ENCODE results near the gene IFIT1B.
A peak's percentile ranks its signal among the peaks of the same experiment; 100 is the strongest.

Gene IFIT1B

GRCh38 chr10:89343089-89343767, 34.6 kb upstream of the IFIT1B start:
- no peak overlapping the region for H3K27ac ChIP-seq (ENCODE audit: insufficient read depth in 1 of 2, low read depth in 1 of 2, low read length in 2 of 2, poor library complexity in 1 of 2, severe bottlenecking in 2 of 2)
- 100% methylated on average over 4 of the region's 5 CpGs for WGBS (ENCODE audit: insufficient coverage)
- H3K4me3 ChIP-seq (ENCODE audit: control insufficient read depth in 1 of 7, extremely low read depth in 1 of 7, insufficient read depth in 4 of 7, low read depth in 2 of 7, low read length in 6 of 7): no peak overlapping the region
- H3K9me3 ChIP-seq (ENCODE audit: control extremely low read depth in 1 of 5, control insufficient read depth in 4 of 5, insufficient read depth in 2 of 5, low read depth in 1 of 5, low read length in 4 of 5): no peaks in the 10 kb centered on the region
- ChIA-PET CTCF (interaction anchor here (0.8 to 1.4 kb wide), 3 partner anchors 11 to 41 kb away, joined by 3 to 5 read pairs (median 4); partner anchors contain the start of gene IFIT2), POLR2A (no interaction called here)
- H3K27me3 ChIP-seq (replicated peaks in 2 of 5; ENCODE audit: control insufficient read depth in 4 of 5, insufficient read depth in 5 of 5, low read length in 4 of 5): no peaks in the 10 kb centered on the region
- H3K4me1 ChIP-seq (ENCODE audit: control extremely low read depth in 1 of 4, control insufficient read depth in 4 of 4, insufficient read depth in 4 of 4, low read length in 3 of 4): peaks cover under 1 to 13% (median 5%) of the 10 kb centered on the region in 4 experiments
- no peak for DNase-seq
- peaks cover 9 to 18% (median 13%) of the 10 kb centered on the region in 4 experiments for H3K36me3 ChIP-seq (ENCODE audit: control insufficient read depth in 4 of 4, insufficient read depth in 4 of 4, low read length in 3 of 4)

- WGBS (ENCODE audit: insufficient coverage): no CpG with 5 or more reads among the region's 2 CpGs
- CTCF ChIA-PET: interaction anchor here (0.8 to 1.4 kb wide), 2 partner anchors 12 to 25 kb away, joined by 3 to 5 read pairs; no protein-coding TSS in a partner anchor
These were observed 33.7 kb upstream of the IFIT1B start for GRCh38 chr10:89344156-89344555.

GRCh38 chr10:89345367-89346000, 32.4 kb upstream of the IFIT1B start:
- WGBS (ENCODE audit: insufficient coverage): 100% methylated on average over 1 of the region's 4 CpGs
- ChIA-PET POLR2A (no interaction called here), CTCF (no interaction called here)
- DNase-seq: no peak
- Histone ChIP-seq H3K27ac (ENCODE audit: insufficient read depth in 1 of 2, low read depth in 1 of 2, low read length in 2 of 2, poor library complexity in 1 of 2, severe bottlenecking in 2 of 2) (no peak overlapping the region), H3K4me1 (ENCODE audit: control extremely low read depth in 1 of 4, control insufficient read depth in 4 of 4, insufficient read depth in 4 of 4, low read length in 3 of 4) (peaks cover 4 to 20% (median 8%) of the 10 kb centered on the region in 4 experiments), H3K9me3 (ENCODE audit: control extremely low read depth in 1 of 5, control insufficient read depth in 4 of 5, insufficient read depth in 2 of 5, low read depth in 1 of 5, low read length in 4 of 5) (no peaks in the 10 kb centered on the region), H3K4me3 (ENCODE audit: control insufficient read depth in 1 of 7, extremely low read depth in 1 of 7, insufficient read depth in 4 of 7, low read depth in 2 of 7, low read length in 6 of 7) (no peak overlapping the region), H3K36me3 (ENCODE audit: control insufficient read depth in 4 of 4, insufficient read depth in 4 of 4, low read length in 3 of 4) (peaks cover 0 to 2% (median 0%) of the 10 kb centered on the region in 4 experiments), H3K27me3 (replicated peaks in 2 of 5; ENCODE audit: control insufficient read depth in 4 of 5, insufficient read depth in 5 of 5, low read length in 4 of 5) (no peaks in the 10 kb centered on the region)

More at GRCh38 chr10:89344156-89344555, 33.7 kb upstream of the IFIT1B start:
- DNase-seq: no peak
- POLR2A ChIA-PET: no interaction called here
- Histone ChIP-seq H3K4me1 (ENCODE audit: control extremely low read depth in 1 of 4, control insufficient read depth in 4 of 4, insufficient read depth in 4 of 4, low read length in 3 of 4) (peaks cover 4 to 16% (median 7%) of the 10 kb centered on the region in 4 experiments), H3K27me3 (replicated peaks in 2 of 5; ENCODE audit: control insufficient read depth in 4 of 5, insufficient read depth in 5 of 5, low read length in 4 of 5) (no peaks in the 10 kb centered on the region), H3K36me3 (ENCODE audit: control insufficient read depth in 4 of 4, insufficient read depth in 4 of 4, low read length in 3 of 4) (peaks cover 4 to 8% (median 6%) of the 10 kb centered on the region in 4 experiments), H3K9me3 (ENCODE audit: control extremely low read depth in 1 of 5, control insufficient read depth in 4 of 5, insufficient read depth in 2 of 5, low read depth in 1 of 5, low read length in 4 of 5) (no peaks in the 10 kb centered on the region), H3K4me3 (ENCODE audit: control insufficient read depth in 1 of 7, extremely low read depth in 1 of 7, insufficient read depth in 4 of 7, low read depth in 2 of 7, low read length in 6 of 7) (no peak overlapping the region), H3K27ac (ENCODE audit: insufficient read depth in 1 of 2, low read depth in 1 of 2, low read length in 2 of 2, poor library complexity in 1 of 2, severe bottlenecking in 2 of 2) (no peak overlapping the region)

GRCh38 chr10:89346405-89347254, 31.2 kb upstream of the IFIT1B start:
- Histone ChIP-seq H3K4me1 (ENCODE audit: control extremely low read depth in 1 of 4, control insufficient read depth in 4 of 4, insufficient read depth in 4 of 4, low read length in 3 of 4) (peaks cover 6 to 31% (median 15%) of the 10 kb centered on the region in 4 experiments), H3K9me3 (ENCODE audit: control extremely low read depth in 1 of 5, control insufficient read depth in 4 of 5, insufficient read depth in 2 of 5, low read depth in 1 of 5, low read length in 4 of 5) (no peaks in the 10 kb centered on the region), H3K4me3 (ENCODE audit: control insufficient read depth in 1 of 7, extremely low read depth in 1 of 7, insufficient read depth in 4 of 7, low read depth in 2 of 7, low read length in 6 of 7) (no peak overlapping the region), H3K27ac (ENCODE audit: insufficient read depth in 1 of 2, low read depth in 1 of 2, low read length in 2 of 2, poor library complexity in 1 of 2, severe bottlenecking in 2 of 2) (no peak overlapping the region), H3K27me3 (replicated peaks in 2 of 5; ENCODE audit: control insufficient read depth in 4 of 5, insufficient read depth in 5 of 5, low read length in 4 of 5) (no peaks in the 10 kb centered on the region), H3K36me3 (ENCODE audit: control insufficient read depth in 4 of 4, insufficient read depth in 4 of 4, low read length in 3 of 4) (no peaks in the 10 kb centered on the region)
- WGBS (ENCODE audit: insufficient coverage): 75% methylated on average over 4 of the region's 4 CpGs
- ChIA-PET CTCF (interaction anchor here (1.1 to 3.3 kb wide), 2 partner anchors 14 to 23 kb away, joined by 3 to 12 read pairs; no protein-coding TSS in a partner anchor), POLR2A (interaction anchor here (1.1 kb wide), 1 partner anchor 23 kb away, joined by 4 read pairs; no protein-coding TSS in a partner anchor)
- peak in 1 of 3 donors; percentile 27 for DNase-seq

- CTCF ChIA-PET: interaction anchor here (1.0 to 3.3 kb wide), 3 partner anchors 15 to 21 kb away, joined by 3 to 12 read pairs (median 4); no protein-coding TSS in a partner anchor
- WGBS (ENCODE audit: insufficient coverage): 65% methylated on average over 5 of the region's 7 CpGs
- H3K4me1 ChIP-seq (ENCODE audit: control extremely low read depth in 1 of 4, control insufficient read depth in 4 of 4, insufficient read depth in 4 of 4, low read length in 3 of 4): peaks cover 6 to 32% (median 20%) of the 10 kb centered on the region in 4 experiments
- no peak overlapping the region for H3K27ac ChIP-seq (ENCODE audit: insufficient read depth in 1 of 2, low read depth in 1 of 2, low read length in 2 of 2, poor library complexity in 1 of 2, severe bottlenecking in 2 of 2)
- no peak overlapping the region for H3K4me3 ChIP-seq (ENCODE audit: control insufficient read depth in 1 of 7, extremely low read depth in 1 of 7, insufficient read depth in 4 of 7, low read depth in 2 of 7, low read length in 6 of 7)
- H3K36me3 ChIP-seq (ENCODE audit: control insufficient read depth in 4 of 4, insufficient read depth in 4 of 4, low read length in 3 of 4): no peaks in the 10 kb centered on the region
- POLR2A ChIA-PET: no interaction called here
- no peaks in the 10 kb centered on the region for H3K9me3 ChIP-seq (ENCODE audit: control extremely low read depth in 1 of 5, control insufficient read depth in 4 of 5, insufficient read depth in 2 of 5, low read depth in 1 of 5, low read length in 4 of 5)
- DNase-seq: no peak
- no peaks in the 10 kb centered on the region for H3K27me3 ChIP-seq (replicated peaks in 2 of 5; ENCODE audit: control insufficient read depth in 4 of 5, insufficient read depth in 5 of 5, low read length in 4 of 5)
These were observed 30.0 kb upstream of the IFIT1B start for GRCh38 chr10:89347701-89348457.

GRCh38 chr10:89348481-89348880, 29.4 kb upstream of the IFIT1B start:
- Histone ChIP-seq H3K9me3 (ENCODE audit: control extremely low read depth in 1 of 5, control insufficient read depth in 4 of 5, insufficient read depth in 2 of 5, low read depth in 1 of 5, low read length in 4 of 5) (peaks cover 0 to under 1% (median 0%) of the 10 kb centered on the region in 5 experiments), H3K4me1 (ENCODE audit: control extremely low read depth in 1 of 4, control insufficient read depth in 4 of 4, insufficient read depth in 4 of 4, low read length in 3 of 4) (peaks cover 6 to 32% (median 21%) of the 10 kb centered on the region in 4 experiments), H3K27me3 (replicated peaks in 2 of 5; ENCODE audit: control insufficient read depth in 4 of 5, insufficient read depth in 5 of 5, low read length in 4 of 5) (no peaks in the 10 kb centered on the region), H3K27ac (ENCODE audit: insufficient read depth in 1 of 2, low read depth in 1 of 2, low read length in 2 of 2, poor library complexity in 1 of 2, severe bottlenecking in 2 of 2) (no peak overlapping the region), H3K4me3 (ENCODE audit: control insufficient read depth in 1 of 7, extremely low read depth in 1 of 7, insufficient read depth in 4 of 7, low read depth in 2 of 7, low read length in 6 of 7) (no peak overlapping the region), H3K36me3 (ENCODE audit: control insufficient read depth in 4 of 4, insufficient read depth in 4 of 4, low read length in 3 of 4) (no peaks in the 10 kb centered on the region)
- 65% methylated on average over 5 of the region's 5 CpGs for WGBS (ENCODE audit: insufficient coverage)
- ChIA-PET POLR2A (interaction anchor here (0.5 kb wide), 1 partner anchor 295 kb away, joined by 4 read pairs; no protein-coding TSS in a partner anchor), CTCF (interaction anchor here (1.0 to 3.3 kb wide), 4 partner anchors 14 to 21 kb away, joined by 3 to 12 read pairs (median 4); no protein-coding TSS in a partner anchor)
- peak in 1 of 3 donors; percentile 33 for DNase-seq

All from common myeloid progenitor, CD34-positive (primary cell).